Stimulated activated CD4-positive, alpha-beta T cell treated with anti-CD3 and anti-CD28 coated beads, Interleukin-1b, Interleukin-23, amount 100 ng/mL, for 4 hours (primary cell): ENCODE measurements around the gene SLC22A12.

ENCODE experiments used
- DNase-seq, 2 donors: peaks; one replicate each; pipeline ENCODE4 v3.0.0-alpha.2; 2020; ENCODE audit warnings: low read depth in 2 of 2

SLC22A12 gene

GRCh38 chr11:64604458-64605243 lies 13.6 kb downstream of the SLC22A12 start:
- DNase-seq, result no peak

GRCh38 chr11:64605244-64605560 lies 14.2 kb downstream of the SLC22A12 start:
- DNase-seq, result no peak

GRCh38 chr11:64605656-64606585 lies 14.9 kb downstream of the SLC22A12 start:
- no peak for DNase-seq

- no peak for DNase-seq
Observed at GRCh38 chr11:64606796-64607380, 15.9 kb downstream of the SLC22A12 start.

GRCh38 chr11:64607381-64607985 lies 16.5 kb downstream of the SLC22A12 start:
- no peak for DNase-seq

- no peak for DNase-seq
Observed at GRCh38 chr11:64608046-64608445, 17.0 kb downstream of the SLC22A12 start.

GRCh38 chr11:64608636-64609035 lies 17.6 kb downstream of the SLC22A12 start:
- no peak for DNase-seq

- no peak for DNase-seq
Observed at GRCh38 chr11:64609436-64610047, 18.5 kb downstream of the SLC22A12 start.

- DNase-seq, result no peak
Observed at GRCh38 chr11:64610596-64610995, 19.6 kb downstream of the SLC22A12 start.

GRCh38 chr11:64611176-64611575 lies 20.2 kb downstream of the SLC22A12 start:
- DNase-seq, result no peak

- no peak for DNase-seq
Observed at GRCh38 chr11:64611869-64612646, 21.0 kb downstream of the SLC22A12 start.

- no peak for DNase-seq
Observed at GRCh38 chr11:64613648-64614047, 22.6 kb downstream of the SLC22A12 start.

GRCh38 chr11:64614917-64615316 lies 23.9 kb downstream of the SLC22A12 start:
- DNase-seq, result no peak

- no peak for DNase-seq
Observed at GRCh38 chr11:64616817-64617216, 25.8 kb downstream of the SLC22A12 start.

GRCh38 chr11:64619196-64619595 lies 28.2 kb downstream of the SLC22A12 start:
- no peak for DNase-seq

- DNase-seq, result no peak
Observed at GRCh38 chr11:64619811-64620380, 28.9 kb downstream of the SLC22A12 start.

GRCh38 chr11:64620381-64620971 lies 29.5 kb downstream of the SLC22A12 start:
- no peak for DNase-seq

- no peak for DNase-seq
Observed at GRCh38 chr11:64621283-64622019, 30.4 kb downstream of the SLC22A12 start.

GRCh38 chr11:64622681-64623080 lies 31.7 kb downstream of the SLC22A12 start:
- DNase-seq, result no peak
